ENCODE results near the gene LYST. TPM values are rescaled to one million over a fixed set of nuclear protein-coding genes. Genes with fewer than 3 reads are reported as not detected.

The LYST gene
- total RNA-seq, 4 donors from 2014 or later: 65.1 to 73.5 (median 68.1) TPM

- TF ChIP-seq CTCF (IDR thresholded peaks at IDR 0.05; ENCODE audit: low read depth): no peak
These were observed 164.3 kb downstream of the LYST start for GRCh38 chr1:235702412-235702811.

DNA sequence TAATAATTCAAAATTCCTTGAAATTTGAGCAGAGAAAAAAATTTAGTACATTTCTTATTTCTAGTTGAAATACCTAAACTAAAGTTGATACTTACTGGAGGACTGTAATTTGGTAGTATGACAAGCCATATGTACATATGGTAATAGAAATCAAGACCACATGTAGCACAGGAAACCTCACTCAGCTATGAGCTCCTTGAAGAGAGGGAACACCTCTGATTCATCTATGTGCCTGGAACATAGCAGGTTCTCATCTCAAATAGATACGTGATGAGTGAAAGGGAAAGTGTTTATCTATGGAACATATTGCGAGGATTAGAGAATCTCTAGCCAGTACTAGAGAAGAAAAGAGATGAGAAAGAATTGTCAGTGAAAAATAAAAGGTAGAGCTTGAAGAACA is 169.2 kb downstream of the LYST start:
- no peak for TF ChIP-seq CTCF (IDR thresholded peaks at IDR 0.05; ENCODE audit: low read depth)

GRCh38 chr1:235689356-235689755 is 177.3 kb downstream of the LYST start:
- no peak for TF ChIP-seq CTCF (IDR thresholded peaks at IDR 0.05; ENCODE audit: low read depth)

DNA sequence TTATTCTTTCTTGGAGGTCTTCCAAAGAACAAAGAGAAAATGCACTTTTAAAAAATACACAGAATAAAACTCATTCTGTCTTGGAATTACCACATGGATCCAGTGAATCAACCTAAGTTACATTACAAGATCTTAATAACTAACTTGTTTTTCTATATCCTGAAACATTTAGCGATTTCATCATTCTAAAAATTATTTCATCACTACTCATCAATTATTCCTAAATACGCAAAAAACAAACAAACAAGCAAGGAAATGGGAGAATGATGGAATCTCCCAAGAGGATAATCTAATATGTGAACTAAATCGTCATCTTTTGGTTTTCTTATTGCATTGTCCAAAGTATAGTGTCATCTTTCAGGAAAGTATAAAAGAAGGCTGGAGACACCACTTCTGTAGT is 178.6 kb downstream of the LYST start:
- no peak for TF ChIP-seq CTCF (IDR thresholded peaks at IDR 0.05; ENCODE audit: low read depth)

- TF ChIP-seq CTCF (IDR thresholded peaks at IDR 0.05; ENCODE audit: low read depth): no peak
These were observed 183.1 kb downstream of the LYST start for GRCh38 chr1:235683653-235684052.

DNA sequence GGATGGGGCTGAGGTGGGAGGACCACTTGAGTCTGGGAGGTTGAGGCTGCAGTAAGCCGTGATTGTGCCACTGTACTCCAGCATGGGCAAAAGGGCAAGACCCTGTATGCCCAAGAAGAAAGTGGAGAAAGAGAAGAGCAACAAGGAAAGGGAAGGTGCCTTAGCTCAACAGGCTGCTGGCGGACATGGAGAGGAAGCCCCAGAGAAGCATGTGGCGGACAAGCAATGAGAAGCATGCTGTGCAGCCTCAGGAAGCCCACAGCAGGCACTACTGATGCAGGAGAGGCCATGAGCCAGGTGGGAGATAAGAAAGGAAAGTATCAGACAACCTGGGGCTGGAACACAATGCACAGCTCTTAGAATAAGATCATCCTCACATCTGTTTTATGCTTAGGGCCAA is 184.5 kb downstream of the LYST start:
- no peak for TF ChIP-seq CTCF (IDR thresholded peaks at IDR 0.05; ENCODE audit: low read depth)

- TF ChIP-seq CTCF (IDR thresholded peaks at IDR 0.05; ENCODE audit: low read depth): no peak
These were observed 187.1 kb downstream of the LYST start for GRCh38 chr1:235679644-235680043.

Measured in subcutaneous adipose tissue (tissue), 4 donors.